Jurkat, Clone E6-1 (cell line): ENCODE results near the gene CCDC92B. TPM values are rescaled to one million over a fixed set of nuclear protein-coding genes. Genes with fewer than 3 reads are reported as not detected.
A peak's percentile ranks its signal among the peaks of the same experiment; 100 is the strongest.
"Not testable (repeated sequence)": the region's sequence is repeated elsewhere in the genome, so short reads cannot be mapped to it uniquely, and the experiment has no call there.

Experiments
- DNase-seq: peaks from one replicate; pipeline ENCODE4 v3.0.0-alpha.2; 2011; ENCODE audit warnings: low read depth, low spot score
- H3K4me3 ChIP-seq: 2 replicates; pipeline ENCODE4 v1.5.1; 2011; ENCODE audit warnings: mild to moderate bottlenecking, low read length, control low read depth, moderate library complexity
- polyA plus RNA-seq: library from polyadenylated mRNA; unstranded; fragments of >200 nt; gene quantifications from one replicate; pipeline ENCODE4 v1.2.1, GENCODE V29; 2012; ENCODE audit warnings: missing spikeins; ENCODE audit not compliant: insufficient read length, insufficient read depth

CCDC92B gene
- not detected for polyA plus RNA-seq

GRCh38 chr17:2749058-2749783 is at the start of gene CCDC92B:
Gene CCDC92B, minus strand, starts transcription at chr17:2749652. Its CDS starts 14,507 bp downstream, at chr17:2735145.
- H3K4me3 ChIP-seq = no peak within 1 kb of the TSS
- DNase-seq = no peak

GRCh38 chr17:2798678-2799077 is 49.2 kb upstream of the CCDC92B start:
- no peak for DNase-seq
- H3K4me3 ChIP-seq = no peak overlapping the region

DNA sequence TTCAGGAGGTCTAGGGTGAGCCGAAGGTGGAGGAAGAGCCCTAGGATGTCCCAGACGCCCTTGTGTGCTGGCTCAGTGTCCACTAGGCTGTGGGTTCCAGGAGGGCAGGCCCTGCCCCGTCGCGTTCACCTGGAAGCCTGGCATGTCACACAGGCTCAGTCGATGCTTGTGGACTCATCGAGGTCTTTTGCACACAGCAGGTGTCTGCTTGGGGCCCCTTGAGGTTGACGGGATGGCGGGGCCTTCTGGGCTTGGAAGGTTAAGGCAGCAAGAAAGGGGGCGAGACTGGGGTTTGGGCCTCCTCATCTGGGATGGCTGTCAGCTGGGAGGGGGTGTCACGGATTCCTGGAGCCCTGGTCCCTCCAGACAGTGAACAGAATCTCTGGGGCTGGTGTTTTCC is 48.7 kb upstream of the CCDC92B start:
- H3K4me3 ChIP-seq = no peak overlapping the region
- no peak for DNase-seq

- DNase-seq = no peak
- no peak overlapping the region for H3K4me3 ChIP-seq
Measured at GRCh38 chr17:2797637-2798036, 48.2 kb upstream of the CCDC92B start.

DNA sequence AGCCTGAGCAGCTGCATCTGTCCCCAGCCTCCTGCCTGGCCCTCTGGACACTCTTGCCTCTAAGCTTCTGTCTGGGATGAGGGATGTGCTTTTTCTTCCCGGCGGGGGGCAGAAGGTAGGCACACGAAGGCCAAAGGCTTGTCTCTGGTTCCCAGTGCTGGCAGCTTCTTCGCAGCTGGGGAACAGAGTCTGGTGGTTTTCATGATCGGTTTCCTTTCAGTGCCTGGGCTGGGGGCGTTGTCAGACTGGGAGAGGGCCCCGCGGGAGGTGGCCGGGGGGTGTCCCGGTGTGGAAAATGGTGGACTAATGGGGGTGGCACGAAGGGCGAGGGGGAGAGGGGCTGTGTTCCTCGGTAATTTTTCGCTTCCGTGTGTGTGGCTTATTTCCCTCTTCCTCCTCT is 47.8 kb upstream of the CCDC92B start:
- H3K4me3 ChIP-seq = no peak overlapping the region
- DNase-seq = no peak

DNA sequence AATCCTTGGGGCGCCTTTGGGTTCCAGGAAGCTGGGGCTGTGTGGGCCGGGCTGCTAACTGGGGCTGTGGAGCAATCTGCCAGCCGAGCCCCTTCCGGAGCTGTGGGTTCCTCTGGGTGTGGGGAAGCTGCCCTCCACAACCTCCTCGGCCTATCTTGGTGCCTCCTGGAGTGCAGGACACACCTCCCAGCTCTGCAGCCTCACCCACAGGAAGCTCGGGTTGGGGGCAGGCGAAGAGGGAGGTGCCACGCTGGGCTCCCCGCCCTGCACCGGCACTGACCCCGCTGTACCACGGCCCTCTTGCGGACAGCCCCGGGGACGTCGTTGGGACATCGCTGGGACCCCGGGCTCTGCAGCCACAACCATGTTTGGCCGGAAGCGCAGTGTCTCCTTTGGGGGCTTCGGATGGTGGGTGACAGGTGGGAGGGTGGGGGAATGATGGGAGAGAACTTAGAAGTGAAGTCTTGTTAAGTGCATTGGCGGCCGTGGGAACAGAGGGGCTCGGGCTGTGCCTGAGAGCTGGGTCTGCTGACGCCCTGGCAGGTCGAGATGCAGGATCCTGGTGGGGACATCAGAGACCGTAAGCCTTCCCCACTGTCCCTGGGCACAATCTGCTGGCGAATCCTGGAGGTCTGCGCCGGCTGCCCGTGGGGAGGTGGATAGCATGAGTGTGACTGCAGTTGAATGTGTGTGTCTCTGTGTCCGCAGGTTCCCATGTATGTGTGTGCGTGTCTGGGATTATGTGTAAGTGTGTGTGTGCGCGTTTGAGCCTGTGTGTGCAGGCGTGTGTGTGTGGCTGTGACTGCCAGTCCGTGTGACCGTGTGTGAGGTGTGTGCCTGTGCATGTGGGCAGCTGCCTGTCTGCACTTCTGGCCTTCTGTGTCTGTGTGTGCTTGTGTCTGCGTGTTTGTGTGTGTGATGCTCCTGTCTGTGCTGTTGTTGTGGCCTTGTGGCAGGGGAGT is 47.0 kb upstream of the CCDC92B start, which contains the start of gene RAP1GAP2:
TSS of gene RAP1GAP2 (plus strand) at position 275 of the 962 bp plus-strand sequence. CDS start at position 365, 90 bp downstream.
- H3K4me3 ChIP-seq = peak within 1 kb of the TSS; percentile 62

GRCh38 chr17:2795441-2796163 is 46.1 kb upstream of the CCDC92B start:
- peak overlapping the region; percentile 62 for H3K4me3 ChIP-seq
- no peak for DNase-seq

More for the DNA sequence above, 47.0 kb upstream of the CCDC92B start, which contains the start of gene RAP1GAP2:
- DNase-seq = peak; percentile 87

DNA sequence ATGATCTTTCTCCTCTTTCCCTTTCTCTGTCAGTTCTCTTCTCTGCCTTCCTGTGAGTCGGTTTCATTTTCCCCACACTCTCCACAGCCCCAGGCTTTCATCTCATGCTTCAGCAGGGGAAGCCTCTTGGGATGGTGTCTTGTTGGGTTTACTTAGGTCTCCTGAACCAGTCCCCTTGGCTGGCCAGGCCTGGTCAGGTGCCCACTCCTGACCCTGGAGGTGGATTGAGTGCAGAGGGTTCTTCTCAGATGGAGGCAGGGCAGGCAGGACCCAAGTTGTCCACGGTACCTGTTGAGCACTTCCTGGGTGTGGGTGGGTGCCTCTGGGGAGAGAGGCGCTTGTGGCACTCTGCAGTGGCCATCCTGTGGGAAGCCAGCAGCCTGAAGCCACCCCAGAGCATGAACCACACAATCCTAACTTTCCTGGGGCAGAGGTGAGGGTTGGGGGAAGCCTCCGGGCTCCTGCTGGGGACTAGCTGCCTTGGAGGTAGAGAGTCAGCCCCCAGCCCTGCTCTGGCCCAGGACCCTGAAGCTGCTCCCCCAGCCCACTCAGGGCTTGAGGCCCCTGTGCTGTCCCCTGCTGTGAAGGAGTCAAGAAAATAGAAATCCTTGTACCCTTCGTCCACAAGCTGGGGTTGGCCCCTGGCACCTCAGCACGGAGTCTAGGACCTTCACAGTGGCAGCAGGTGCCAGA is 44.8 kb upstream of the CCDC92B start:
- DNase-seq = peak; percentile 44
- H3K4me3 ChIP-seq = peak overlapping the region; percentile 15

DNA sequence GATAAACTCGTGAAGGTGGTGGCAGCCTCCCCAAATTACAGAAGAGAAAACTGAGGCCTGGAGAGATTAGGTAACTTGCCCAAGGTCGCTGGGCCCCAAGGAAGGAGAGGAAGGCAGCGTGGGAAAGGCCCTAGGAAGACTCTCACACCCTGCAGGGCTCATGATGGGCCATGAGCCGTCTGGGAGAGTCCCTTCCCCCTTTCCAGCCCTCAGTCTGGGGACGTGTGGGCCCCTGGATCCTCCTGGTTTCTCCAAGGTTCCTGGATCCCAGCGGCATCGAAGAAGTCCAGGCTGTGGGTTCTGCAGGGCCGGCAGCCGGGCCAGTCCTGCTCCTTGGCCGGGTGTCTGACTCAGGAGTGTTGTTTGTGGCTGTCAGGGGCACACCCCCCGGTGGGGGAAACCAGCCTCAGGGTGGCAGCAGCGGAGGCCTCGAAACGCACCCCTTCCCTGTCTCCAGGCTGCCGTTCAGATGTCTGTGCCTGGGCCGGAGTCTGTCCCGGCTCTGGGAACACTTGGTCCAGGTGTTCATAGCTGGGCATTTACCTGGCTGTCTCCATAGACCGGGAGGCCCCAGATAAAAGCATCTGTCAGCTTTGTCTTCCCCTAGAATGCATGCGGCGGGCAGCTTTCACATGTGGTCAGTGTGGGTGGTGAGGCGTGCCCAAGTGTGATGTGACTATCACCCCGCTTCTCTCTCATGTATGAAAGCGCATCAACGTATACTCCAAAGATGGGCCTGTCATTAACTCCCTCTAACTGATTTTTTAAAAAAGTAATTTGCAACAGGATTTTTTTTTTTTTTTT is 43.1 kb upstream of the CCDC92B start:
- DNase-seq = peak; percentile 79
- H3K4me3 ChIP-seq = no peak overlapping the region

DNA sequence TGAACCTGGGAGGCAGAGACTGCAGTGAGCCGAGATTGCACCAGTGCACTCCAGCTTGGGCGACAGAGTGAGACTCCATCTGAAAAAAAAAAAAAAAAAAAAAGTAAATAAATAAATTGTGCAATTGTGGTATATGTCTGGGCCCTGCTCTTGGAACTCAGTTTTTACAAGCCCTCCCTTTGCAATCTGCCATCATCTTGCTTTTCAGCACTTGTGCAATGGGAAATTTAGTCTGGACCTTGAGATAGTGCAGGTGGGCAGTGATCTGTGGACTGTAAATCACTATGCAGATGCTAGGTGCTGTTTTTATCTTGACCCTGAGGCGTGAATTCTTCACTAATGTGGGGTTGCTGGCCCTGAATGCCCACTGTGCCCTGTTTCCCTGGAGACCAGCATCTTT is 40.2 kb upstream of the CCDC92B start:
- no peak overlapping the region for H3K4me3 ChIP-seq
- no peak for DNase-seq

DNA sequence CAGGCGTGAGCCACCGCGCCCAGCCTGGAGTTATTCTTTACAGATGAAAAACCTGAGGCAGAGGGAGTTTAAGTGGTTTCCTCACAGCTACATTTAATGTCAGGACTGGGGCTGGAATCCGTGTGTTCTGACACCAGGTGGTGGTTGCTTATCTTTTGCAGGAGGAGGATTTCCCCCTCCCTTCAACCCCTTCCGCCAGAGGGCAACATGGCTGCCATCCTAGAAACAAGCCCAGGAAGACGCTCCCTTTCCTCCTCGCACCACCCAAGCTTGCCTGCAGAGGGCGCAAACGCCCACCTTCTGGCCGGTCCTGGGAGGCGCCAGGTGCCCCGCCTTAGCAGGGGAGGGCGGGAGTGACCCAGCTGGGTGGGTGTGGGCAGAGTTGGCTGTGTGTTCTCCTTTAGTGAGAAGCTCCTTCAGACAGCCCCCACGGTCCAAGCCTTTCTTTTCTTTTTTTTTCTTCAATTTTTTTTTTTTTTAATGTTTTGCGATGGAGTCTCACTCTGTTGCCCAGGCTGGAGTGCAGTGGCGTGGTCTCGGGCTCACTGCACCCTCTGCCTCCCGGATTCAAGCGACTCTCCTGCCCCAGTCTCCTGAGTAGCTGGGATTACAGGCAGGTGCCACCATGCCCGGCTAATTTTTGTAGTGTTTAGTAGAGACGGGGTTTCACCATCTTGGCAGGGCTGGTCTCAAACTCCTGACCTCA is 36.9 kb upstream of the CCDC92B start:
- H3K4me3 ChIP-seq = no peak overlapping the region
- DNase-seq = peak; percentile 95

GRCh38 chr17:2785376-2785775 is 35.9 kb upstream of the CCDC92B start:
- not testable (repeated sequence) for H3K4me3 ChIP-seq, DNase-seq

DNA sequence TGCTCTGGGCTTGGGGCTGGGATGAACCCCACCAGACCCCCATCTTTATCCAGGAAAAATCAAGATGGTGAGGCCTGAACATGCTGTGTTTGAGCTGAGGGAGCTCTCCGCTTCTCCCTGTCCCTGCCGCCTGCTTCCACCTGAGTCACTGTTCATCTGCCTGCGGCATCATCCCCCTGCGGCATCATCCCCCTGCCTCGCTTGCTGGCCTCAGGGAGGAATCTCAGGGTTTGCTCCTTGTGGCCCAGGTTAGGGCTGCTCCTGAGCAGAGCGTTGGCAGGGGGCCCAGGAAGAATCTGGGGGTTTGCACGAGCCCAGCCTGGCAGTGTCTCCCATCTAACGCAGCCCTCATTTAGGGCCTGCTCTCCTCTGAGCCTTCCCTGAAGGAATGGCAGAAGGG is 35.4 kb upstream of the CCDC92B start:
- DNase-seq = no peak
- H3K4me3 ChIP-seq = no peak overlapping the region

DNA sequence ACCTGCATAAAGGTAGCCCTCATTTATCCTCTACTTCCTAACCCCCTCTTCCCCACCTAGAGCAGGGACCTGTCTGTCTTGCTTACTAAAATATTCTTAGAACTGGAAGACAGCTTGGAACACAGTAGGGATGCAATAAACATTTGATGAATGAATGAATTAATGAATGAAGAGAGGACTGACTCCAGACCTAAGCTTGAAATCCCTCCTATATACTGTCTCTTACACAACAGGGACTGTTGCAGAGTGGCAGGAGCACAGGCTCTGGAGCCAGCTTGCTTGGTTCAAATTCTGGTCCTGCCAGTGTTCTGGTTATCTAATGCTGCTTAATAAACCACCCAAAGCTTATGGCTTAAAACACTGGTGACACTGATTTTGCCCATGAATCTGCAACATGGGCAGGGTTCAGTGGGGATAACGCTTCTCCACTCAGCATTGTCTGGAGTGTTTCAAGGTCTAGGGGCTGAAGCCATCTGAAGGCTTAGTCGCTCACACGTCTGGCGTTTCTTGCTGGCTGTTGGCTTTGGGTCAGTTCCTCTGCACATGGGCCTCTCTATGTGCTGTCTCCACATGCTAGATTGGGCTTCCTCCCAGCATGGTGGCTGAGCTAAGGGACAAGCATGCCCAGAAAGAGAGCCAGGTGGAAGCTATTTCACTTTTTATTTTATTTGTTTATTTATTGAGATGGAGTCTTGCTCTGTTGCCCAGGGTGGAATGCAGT is 34.0 kb upstream of the CCDC92B start:
- no peak overlapping the region for H3K4me3 ChIP-seq
- no peak for DNase-seq

GRCh38 chr17:2782055-2782454 is 32.6 kb upstream of the CCDC92B start:
- DNase-seq = no peak
- no peak overlapping the region for H3K4me3 ChIP-seq

DNA sequence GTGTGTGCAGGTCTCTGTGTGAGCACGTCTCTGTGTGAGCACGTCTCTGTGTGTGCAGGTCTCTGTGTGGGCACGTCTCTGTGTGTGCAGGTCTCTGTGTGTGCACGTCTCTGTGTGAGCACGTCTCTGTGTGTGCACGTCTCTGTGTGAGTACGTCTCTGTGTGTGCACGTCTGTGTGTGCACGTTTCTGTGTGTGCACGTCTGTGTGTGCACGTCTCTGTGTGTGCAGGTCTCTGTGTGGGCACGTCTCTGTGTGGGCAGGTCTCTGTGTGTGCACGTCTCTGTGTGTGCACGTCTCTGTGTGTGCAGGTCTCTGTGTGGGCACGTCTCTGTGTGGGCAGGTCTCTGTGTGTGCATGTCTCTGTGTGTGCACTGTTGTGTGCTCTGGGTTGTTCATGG is 32.1 kb upstream of the CCDC92B start:
- not testable (repeated sequence) for H3K4me3 ChIP-seq, DNase-seq
